HUES6 (cell line): ENCODE results near the gene CDRT15.
"Not testable (repeated sequence)": the region's sequence is repeated elsewhere in the genome, so short reads cannot be mapped to it uniquely, and the experiment has no call there.

Experiments
- H3K27ac ChIP-seq: 2 replicates; pipeline ENCODE4 v1.7.0; 2013; ENCODE audit warnings: low read depth, mild to moderate bottlenecking, low read length, inconsistent platforms
- H3K27me3 ChIP-seq: 2 replicates; pipeline ENCODE4 v1.6.1; 2013; ENCODE audit warnings: low read length; ENCODE audit not compliant: control insufficient read depth, insufficient read depth
- H3K36me3 ChIP-seq: 2 replicates; pipeline ENCODE4 v1.6.1; 2013; ENCODE audit warnings: low read length; ENCODE audit not compliant: control insufficient read depth, insufficient read depth
- H3K4me1 ChIP-seq: 2 replicates; pipeline ENCODE4 v1.6.1; 2013; ENCODE audit warnings: low read length; ENCODE audit not compliant: control insufficient read depth, insufficient read depth
- H3K4me3 ChIP-seq: 2 replicates; pipeline ENCODE4 v1.5.1; 2013; ENCODE audit warnings: low read depth, low read length
- H3K9ac ChIP-seq: one replicate; pipeline ENCODE4 v1.6.1; 2013; ENCODE audit warnings: mild to moderate bottlenecking, low read length
- H3K9me3 ChIP-seq: 2 replicates; pipeline ENCODE4 v1.6.1; 2013; ENCODE audit warnings: low read depth, low read length; ENCODE audit not compliant: control insufficient read depth, insufficient read depth

The CDRT15 gene

DNA sequence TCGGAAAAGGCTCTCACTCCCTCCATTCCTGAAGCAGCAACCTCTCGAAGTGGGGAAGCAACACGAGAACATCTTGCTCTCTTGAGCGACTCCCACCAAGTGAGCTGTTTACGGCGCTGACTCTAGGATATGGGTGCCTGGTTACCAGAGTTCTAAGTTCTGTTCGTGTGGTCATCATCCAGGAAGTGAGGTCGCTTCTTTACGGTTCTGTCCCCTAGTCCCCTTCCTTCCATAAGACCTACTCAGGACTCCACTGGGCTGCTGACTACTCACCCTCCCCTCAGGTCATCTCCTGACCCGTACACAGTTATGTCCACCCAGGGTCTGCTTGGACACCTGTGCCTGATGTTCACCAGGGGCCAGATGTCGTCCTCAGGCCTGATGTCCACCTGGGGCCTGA is at the start of gene CDRT15:
TSS of gene CDRT15 (minus strand) at position 101 of the 400 bp plus-strand sequence. CDS start at position 72, 29 bp downstream.
- H3K27me3 ChIP-seq, H3K27ac ChIP-seq, H3K9me3 ChIP-seq, H3K4me1 ChIP-seq, H3K9ac ChIP-seq, H3K4me3 ChIP-seq, H3K36me3 ChIP-seq: not testable (repeated sequence)

DNA sequence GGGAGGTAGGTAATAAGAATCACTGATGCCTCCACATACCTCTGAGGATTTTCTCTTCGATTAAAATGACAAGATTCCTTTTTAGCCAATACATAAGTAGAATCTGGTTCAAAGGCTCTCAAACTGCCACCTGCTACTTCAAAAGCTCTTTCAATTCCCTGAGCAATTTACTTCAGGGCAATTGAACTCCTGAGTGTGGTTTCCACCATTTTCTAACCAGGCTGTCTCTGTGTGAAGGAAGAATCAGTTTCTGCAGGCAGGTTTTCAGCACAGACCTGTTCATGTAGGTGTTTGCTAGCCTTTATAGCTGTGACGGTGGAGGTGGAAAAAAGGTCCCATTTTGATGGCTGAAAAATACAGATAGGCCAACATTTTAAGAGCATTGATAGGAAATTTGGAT is 46.1 kb upstream of the CDRT15 start:
- H3K27me3 ChIP-seq, result no peaks in the 10 kb centered on the region
- no peaks in the 10 kb centered on the region for H3K9me3 ChIP-seq
- H3K9ac ChIP-seq, result no peak overlapping the region
- no peak overlapping the region for H3K27ac ChIP-seq
- no peaks in the 10 kb centered on the region for H3K36me3 ChIP-seq
- H3K4me1 ChIP-seq, result no peaks in the 10 kb centered on the region
- H3K4me3 ChIP-seq, result no peak overlapping the region

DNA sequence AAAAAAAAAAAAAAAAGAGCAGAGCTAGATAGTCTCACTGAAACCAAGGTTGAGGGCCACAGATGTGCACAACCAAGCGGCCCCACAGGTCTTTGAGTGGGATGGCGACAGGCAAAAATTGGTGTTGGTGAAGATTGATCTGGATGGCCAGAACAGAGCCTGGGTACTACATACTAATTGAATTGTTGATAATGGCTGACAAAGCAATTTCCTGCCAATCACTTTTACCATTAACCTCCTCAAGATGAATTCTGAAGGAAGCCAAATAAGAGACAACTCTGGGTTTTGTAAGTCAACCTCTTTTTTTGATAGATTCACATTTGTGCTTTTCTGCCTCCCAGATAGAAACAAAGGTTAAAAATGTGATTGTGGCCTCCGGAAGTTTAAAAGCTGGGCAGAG is 44.9 kb upstream of the CDRT15 start:
- Histone ChIP-seq H3K27me3 (no peaks in the 10 kb centered on the region), H3K4me3 (no peak overlapping the region), H3K36me3 (no peaks in the 10 kb centered on the region), H3K4me1 (no peaks in the 10 kb centered on the region), H3K27ac (no peak overlapping the region), H3K9me3 (no peaks in the 10 kb centered on the region), H3K9ac (no peak overlapping the region)

DNA sequence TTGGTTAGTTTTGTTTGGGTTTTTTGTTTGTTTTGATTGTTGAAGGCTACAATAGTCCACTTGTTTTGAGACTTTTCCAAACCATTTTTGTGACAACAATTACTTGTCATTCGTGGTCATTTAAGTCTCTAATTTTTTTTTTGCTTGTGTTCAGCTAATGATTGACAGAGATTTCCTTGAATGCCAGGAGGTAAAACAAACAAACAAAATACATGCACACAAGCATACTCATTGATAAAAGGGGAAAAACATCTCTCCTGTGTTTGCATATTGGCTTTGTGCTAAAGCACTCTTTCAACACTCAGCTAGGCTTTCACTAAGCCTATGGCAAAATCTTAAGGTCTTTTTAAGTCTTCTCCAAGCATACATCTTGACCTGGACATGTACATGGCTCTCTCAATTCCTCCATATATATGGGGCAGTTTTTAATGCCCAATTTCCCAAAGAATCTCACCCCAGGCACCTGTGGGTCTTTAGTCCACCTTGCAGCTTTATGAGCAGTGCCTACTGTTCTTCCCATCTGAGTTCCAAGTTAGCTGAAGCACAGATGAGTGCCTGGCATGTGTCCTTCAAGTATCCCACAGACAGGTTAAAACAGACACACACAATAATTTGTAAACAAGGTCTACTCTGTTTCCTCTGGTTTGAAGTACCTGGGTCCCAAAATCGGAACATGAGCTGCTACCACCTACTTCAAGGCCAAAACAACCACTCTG is 40.0 kb upstream of the CDRT15 start:
- Histone ChIP-seq H3K27me3 (no peaks in the 10 kb centered on the region), H3K9me3 (no peaks in the 10 kb centered on the region), H3K36me3 (no peaks in the 10 kb centered on the region), H3K9ac (no peak overlapping the region), H3K27ac (no peak overlapping the region), H3K4me3 (no peak overlapping the region), H3K4me1 (no peaks in the 10 kb centered on the region)

DNA sequence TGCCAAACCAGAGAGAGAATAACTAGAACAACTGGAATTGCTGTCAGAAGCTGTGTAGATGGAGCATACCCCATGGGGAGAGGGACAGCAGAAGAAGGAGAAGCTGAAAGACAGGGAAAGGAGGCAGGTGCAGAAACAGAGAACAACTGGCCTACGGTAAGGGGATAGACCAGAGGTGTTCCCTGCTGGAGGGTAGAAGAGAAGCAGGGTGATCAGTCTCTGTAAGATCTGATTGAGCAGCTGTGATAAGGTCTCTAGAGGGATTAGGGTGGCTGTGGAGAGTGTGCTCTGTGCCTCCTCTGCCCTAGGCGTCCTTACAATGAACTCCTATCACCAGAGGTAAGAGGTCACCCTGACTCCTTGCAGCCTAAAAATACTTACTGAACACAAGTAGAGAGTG is 33.8 kb upstream of the CDRT15 start:
- Histone ChIP-seq H3K9me3 (no peaks in the 10 kb centered on the region), H3K36me3 (no peaks in the 10 kb centered on the region), H3K27ac (no peak overlapping the region), H3K4me3 (no peak overlapping the region), H3K27me3 (no peaks in the 10 kb centered on the region), H3K4me1 (no peaks in the 10 kb centered on the region), H3K9ac (no peak overlapping the region)

DNA sequence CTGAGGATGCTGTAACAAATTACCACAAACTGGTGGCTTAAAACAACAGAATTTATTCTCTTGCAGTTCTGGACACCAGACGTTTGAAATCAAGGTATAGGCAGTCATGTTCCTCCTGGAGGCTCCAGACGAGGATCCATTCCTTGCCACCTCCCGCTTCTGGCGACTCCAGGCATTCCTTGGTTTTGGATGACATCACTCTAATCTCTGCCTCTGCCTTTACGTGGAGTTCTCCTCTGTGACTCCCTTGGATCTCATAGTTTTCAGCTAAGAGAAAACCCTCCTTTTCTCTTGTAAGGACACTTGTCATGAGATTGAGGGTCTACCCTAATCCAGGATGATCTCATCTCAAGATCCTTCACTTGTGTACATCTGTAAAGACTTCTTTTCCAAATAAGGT is 32.8 kb upstream of the CDRT15 start:
- Histone ChIP-seq H3K9me3 (no peaks in the 10 kb centered on the region), H3K9ac (no peak overlapping the region), H3K4me3 (no peak overlapping the region), H3K36me3 (no peaks in the 10 kb centered on the region), H3K27ac (no peak overlapping the region), H3K4me1 (no peaks in the 10 kb centered on the region), H3K27me3 (no peaks in the 10 kb centered on the region)

DNA sequence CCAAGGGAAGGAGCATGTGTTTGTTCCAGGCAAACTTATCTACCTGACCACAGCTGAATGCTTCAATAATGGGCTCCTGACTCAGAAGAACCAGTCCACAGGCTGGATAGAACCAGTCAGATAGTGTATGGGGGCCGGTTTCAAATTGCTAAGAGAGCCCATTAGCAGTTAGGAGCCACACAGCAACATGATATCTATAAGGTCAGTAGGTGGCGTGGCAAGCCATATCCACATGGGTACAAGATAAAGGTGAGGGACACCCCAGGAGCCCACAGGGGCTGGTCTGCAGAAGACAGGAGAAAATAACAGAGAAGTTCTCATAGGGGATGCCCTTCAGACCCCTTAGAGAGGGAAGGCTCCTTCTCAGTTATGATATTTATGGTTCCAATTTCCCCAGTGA is 31.6 kb upstream of the CDRT15 start:
- H3K9me3 ChIP-seq, result no peaks in the 10 kb centered on the region
- H3K36me3 ChIP-seq, result no peaks in the 10 kb centered on the region
- H3K9ac ChIP-seq, result no peak overlapping the region
- no peak overlapping the region for H3K4me3 ChIP-seq
- no peak overlapping the region for H3K27ac ChIP-seq
- H3K27me3 ChIP-seq, result no peaks in the 10 kb centered on the region
- no peaks in the 10 kb centered on the region for H3K4me1 ChIP-seq

DNA sequence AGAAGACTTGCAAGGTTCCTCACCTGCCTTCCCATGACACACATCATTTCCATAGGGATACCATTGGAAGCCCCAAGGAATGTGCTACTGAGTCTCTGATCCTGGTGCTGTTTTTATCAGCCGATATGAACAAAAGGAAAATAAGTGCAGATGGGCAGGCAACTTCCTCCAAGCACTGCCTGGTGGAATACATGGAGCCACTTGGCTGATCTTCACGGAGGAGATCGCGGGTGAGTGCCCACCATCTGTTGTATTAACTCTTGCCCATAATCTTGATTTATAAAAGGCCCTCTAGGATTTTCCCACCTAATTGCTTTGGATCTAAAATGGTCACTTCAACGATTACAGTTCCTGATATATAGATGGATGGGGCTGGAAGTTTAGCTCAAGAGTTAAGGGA is 24.7 kb upstream of the CDRT15 start:
- Histone ChIP-seq H3K9ac (no peak overlapping the region), H3K27me3 (no peaks in the 10 kb centered on the region), H3K4me3 (no peak overlapping the region), H3K36me3 (no peaks in the 10 kb centered on the region), H3K9me3 (0 out of 2 replicates have a peak, but pooled peaks cover 8% of the 10 kb centered on the region), H3K27ac (no peak overlapping the region), H3K4me1 (no peaks in the 10 kb centered on the region)

DNA sequence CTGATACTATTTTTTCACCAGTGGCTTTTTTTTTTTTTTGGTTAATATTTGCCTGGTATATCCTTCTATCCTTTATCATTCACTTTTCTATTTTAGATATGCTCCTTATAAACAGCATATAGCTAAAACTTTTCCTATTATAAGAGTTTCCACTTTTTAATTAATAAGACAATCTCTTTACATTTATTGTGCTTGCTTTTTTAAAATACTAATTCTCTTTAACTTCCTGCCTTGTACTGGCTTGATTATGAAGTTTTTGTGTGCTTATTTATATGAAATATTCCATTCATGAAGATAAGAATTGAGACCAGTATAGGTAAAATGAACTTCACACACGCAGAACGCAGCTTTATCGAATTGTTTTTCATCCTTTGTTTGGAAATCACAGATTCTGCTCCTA is 9.0 kb upstream of the CDRT15 start:
- H3K27me3 ChIP-seq, result no peaks in the 10 kb centered on the region
- H3K36me3 ChIP-seq, result no peaks in the 10 kb centered on the region
- H3K9ac ChIP-seq, result no peak overlapping the region
- no peak overlapping the region for H3K27ac ChIP-seq
- no peaks in the 10 kb centered on the region for H3K4me1 ChIP-seq
- H3K9me3 ChIP-seq, result no peaks in the 10 kb centered on the region
- H3K4me3 ChIP-seq, result no peak overlapping the region

DNA sequence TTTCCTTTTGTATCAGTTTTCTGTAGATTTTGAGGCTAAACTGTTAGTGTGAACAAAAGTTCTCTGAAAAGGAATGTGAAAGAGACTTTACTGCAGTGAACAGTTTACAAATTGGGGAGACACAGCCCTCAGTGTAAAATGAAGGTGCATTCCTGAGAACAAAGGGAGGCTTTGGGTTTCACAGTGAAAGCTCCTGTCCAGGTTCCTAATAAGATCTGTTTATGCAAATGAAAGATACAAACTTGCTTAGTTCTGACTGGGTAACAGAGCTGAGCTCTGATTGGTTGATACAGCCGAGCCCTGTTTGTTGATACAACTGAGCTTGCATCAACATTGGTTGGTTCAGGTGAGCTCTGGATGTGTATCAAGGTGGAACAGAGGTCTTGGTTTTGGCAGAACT is 8.3 kb upstream of the CDRT15 start:
- H3K36me3 ChIP-seq, result no peaks in the 10 kb centered on the region
- no peak overlapping the region for H3K9ac ChIP-seq
- H3K4me1 ChIP-seq, result no peaks in the 10 kb centered on the region
- no peaks in the 10 kb centered on the region for H3K27me3 ChIP-seq
- H3K27ac ChIP-seq, result no peak overlapping the region
- H3K9me3 ChIP-seq, result no peaks in the 10 kb centered on the region
- no peak overlapping the region for H3K4me3 ChIP-seq

DNA sequence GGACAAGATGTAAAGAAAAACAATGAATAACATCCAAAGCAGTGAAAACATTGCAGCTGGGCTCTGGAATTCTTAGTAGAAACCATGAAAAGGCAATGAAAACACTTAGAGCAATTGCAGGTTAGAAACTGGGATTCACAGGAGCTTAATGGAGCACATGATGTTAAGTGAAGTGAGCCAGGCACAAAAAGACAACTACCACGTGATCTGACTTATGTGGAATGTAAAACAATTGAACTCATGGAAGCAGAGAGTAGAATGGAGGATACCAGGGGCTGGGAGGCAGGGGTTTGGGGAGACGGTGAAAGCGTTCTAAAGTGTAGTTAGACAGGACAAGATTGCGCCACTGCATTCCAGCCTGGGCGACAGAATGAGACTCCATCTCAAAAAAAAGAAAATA is 2.6 kb upstream of the CDRT15 start:
- not testable (repeated sequence) for H3K4me1 ChIP-seq, H3K9me3 ChIP-seq, H3K27ac ChIP-seq, H3K4me3 ChIP-seq, H3K36me3 ChIP-seq, H3K27me3 ChIP-seq, H3K9ac ChIP-seq

DNA sequence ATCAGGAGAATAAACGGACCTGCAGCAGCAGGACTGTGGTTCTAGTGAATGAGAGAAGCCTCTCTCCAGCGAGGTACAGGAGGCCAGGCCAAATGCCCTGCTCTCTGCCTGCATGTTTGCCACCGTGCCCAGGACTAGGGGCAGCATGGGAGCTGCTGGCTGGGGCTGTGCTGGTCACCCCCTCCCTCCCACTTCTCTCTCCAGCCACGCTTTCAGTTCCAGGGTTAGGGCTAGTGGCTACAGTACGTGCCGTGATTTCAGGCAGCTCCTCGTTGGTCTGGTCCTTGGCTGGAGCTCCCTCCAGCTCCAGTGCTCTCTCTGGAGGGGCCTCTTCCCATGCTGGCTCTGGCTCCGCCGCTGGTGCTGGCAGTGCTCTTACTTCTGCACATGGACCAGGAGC is 630 bp downstream of the CDRT15 start:
- not testable (repeated sequence) for H3K36me3 ChIP-seq, H3K27me3 ChIP-seq, H3K27ac ChIP-seq, H3K4me3 ChIP-seq, H3K4me1 ChIP-seq, H3K9ac ChIP-seq, H3K9me3 ChIP-seq
